ENCODE data around the gene SSTR5.

The SSTR5 gene

GRCh38 chr16:1107731-1108130, 35.2 kb downstream of the SSTR5 start:
- no peak for DNase-seq

GRCh38 chr16:1108299-1109252, 36.0 kb downstream of the SSTR5 start:
- DNase-seq = no peak

GRCh38 chr16:1109648-1110047, 37.1 kb downstream of the SSTR5 start:
- DNase-seq = no peak

GRCh38 chr16:1112506-1113184, 40.1 kb downstream of the SSTR5 start:
- DNase-seq = no peak

- no peak for DNase-seq
Observed at GRCh38 chr16:1113489-1113888, 40.9 kb downstream of the SSTR5 start.

- DNase-seq = no peak
Observed at GRCh38 chr16:1113889-1114526, 41.5 kb downstream of the SSTR5 start.

GRCh38 chr16:1116693-1117077, 44.1 kb downstream of the SSTR5 start:
- DNase-seq = no peak

- DNase-seq = no peak
Observed at GRCh38 chr16:1117176-1117900, 44.8 kb downstream of the SSTR5 start.

- DNase-seq = no peak
Observed at GRCh38 chr16:1117926-1118325, 45.4 kb downstream of the SSTR5 start.

GRCh38 chr16:1119129-1119528, 46.6 kb downstream of the SSTR5 start:
- no peak for DNase-seq

- DNase-seq = no peak
Observed at GRCh38 chr16:1119766-1120576, 47.4 kb downstream of the SSTR5 start.

GRCh38 chr16:1120577-1120941, 48.0 kb downstream of the SSTR5 start:
- DNase-seq = no peak

GRCh38 chr16:1121009-1121408, 48.5 kb downstream of the SSTR5 start:
- no peak for DNase-seq

- DNase-seq = no peak
Observed at GRCh38 chr16:1121601-1122397, 49.3 kb downstream of the SSTR5 start.

GRCh38 chr16:1122398-1122765, 49.8 kb downstream of the SSTR5 start:
- DNase-seq = no peak

- DNase-seq = no peak
Observed at GRCh38 chr16:1123525-1124230, 51.1 kb downstream of the SSTR5 start.

GRCh38 chr16:1124291-1124690, 51.7 kb downstream of the SSTR5 start:
- DNase-seq = no peak

GRCh38 chr16:1124795-1125194, 52.2 kb downstream of the SSTR5 start:
- DNase-seq = no peak

- DNase-seq = no peak
Observed at GRCh38 chr16:1125471-1125870, 52.9 kb downstream of the SSTR5 start.

- DNase-seq = no peak
Observed at GRCh38 chr16:1126044-1126443, 53.5 kb downstream of the SSTR5 start.

GRCh38 chr16:1126586-1126985, 54.0 kb downstream of the SSTR5 start:
- no peak for DNase-seq
